ENCODE data around the gene MLKL. TPM values are rescaled to one million over a fixed set of nuclear protein-coding genes. Genes with fewer than 3 reads are reported as not detected.

MLKL gene
- total RNA-seq, 4 donors from 2014 or later = 6.4 to 15.5 (median 10.8) TPM

DNA sequence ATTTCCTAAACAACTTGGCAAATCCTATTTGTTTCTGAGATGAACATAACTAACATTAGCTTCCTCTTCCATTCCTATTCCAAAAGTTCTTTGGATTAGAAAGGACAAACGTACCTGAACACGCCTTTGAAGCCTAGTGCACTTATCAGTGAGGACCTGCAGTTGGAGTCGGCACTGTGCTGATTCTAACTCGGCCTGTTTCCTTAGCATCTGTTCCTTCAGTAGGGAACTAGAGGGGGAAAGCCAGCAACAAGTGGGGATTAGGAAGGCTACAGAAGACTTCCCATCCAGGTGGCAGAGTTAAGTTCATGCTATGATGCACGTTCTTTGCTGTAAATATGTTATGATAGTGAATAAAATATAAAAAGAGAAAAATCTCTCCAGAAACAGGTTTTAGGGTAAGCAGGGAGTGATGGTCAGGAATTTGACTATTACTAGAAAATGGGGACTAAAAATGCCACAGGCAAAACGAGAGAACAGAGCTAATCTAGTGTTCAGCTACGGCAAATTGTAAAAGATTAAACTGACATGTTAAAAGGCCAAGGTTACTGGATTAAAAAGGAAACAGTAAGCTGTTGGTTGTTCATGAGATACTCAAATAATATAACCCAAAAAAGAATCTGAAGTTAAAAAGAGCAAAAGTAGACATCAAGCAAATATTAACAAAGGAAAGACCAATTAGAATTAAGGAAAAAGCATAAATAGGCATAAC, 62.8 kb downstream of the MLKL start:
- Histone ChIP-seq H3K4me1 (no peaks in the 10 kb centered on the region), H3K9me3 (no peaks in the 10 kb centered on the region), H3K27me3 (no peaks in the 10 kb centered on the region), H3K36me3 (peaks cover 0 to 91% of the 10 kb centered on the region in 2 donors), H3K27ac (no peak overlapping the region), H3K4me3 (no peak overlapping the region)
- TF ChIP-seq POLR2AphosphoS5 (IDR thresholded peaks at IDR 0.05) = no peak
- no peak for TF ChIP-seq EP300 (IDR thresholded peaks at IDR 0.05)
- TF ChIP-seq, protein P1, sequence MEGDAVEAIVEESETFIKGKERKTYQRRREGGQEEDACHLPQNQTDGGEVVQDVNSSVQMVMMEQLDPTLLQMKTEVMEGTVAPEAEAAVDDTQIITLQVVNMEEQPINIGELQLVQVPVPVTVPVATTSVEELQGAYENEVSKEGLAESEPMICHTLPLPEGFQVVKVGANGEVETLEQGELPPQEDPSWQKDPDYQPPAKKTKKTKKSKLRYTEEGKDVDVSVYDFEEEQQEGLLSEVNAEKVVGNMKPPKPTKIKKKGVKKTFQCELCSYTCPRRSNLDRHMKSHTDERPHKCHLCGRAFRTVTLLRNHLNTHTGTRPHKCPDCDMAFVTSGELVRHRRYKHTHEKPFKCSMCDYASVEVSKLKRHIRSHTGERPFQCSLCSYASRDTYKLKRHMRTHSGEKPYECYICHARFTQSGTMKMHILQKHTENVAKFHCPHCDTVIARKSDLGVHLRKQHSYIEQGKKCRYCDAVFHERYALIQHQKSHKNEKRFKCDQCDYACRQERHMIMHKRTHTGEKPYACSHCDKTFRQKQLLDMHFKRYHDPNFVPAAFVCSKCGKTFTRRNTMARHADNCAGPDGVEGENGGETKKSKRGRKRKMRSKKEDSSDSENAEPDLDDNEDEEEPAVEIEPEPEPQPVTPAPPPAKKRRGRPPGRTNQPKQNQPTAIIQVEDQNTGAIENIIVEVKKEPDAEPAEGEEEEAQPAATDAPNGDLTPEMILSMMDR (IDR thresholded peaks at IDR 0.05) = no peak
- TF ChIP-seq POLR2A (IDR thresholded peaks at IDR 0.05) = no peak
- WGBS, 2 donors (ENCODE audit: low coverage in 1 of 2) = 86 to 91% methylated on average over 4 to 7 of the region's 7 CpGs
- no peak for ATAC-seq

DNA sequence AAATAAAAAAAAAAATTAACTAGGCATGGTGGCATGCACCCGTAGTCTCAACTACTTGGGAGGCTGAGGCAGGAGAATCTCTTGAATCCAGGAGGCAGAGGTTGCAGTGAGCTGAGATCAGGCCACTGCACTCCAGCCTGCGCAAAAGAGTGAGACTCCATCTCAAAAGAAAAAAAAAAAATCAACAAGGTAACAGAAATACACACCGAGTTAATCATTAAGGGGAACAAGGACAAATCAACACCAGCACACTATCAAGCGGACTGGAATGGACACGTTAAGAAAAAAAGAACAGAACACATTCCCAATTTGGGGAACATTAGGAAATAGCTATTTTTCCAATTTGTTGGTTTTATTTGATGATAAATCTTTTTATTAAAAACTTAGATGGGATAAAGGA, 65.4 kb downstream of the MLKL start:
- no peaks in the 10 kb centered on the region for H3K4me1 ChIP-seq
- H3K27ac ChIP-seq = no peak overlapping the region
- peaks cover 0 to 97% of the 10 kb centered on the region in 2 donors for H3K36me3 ChIP-seq
- no peak for ATAC-seq
- WGBS, 2 donors (ENCODE audit: low coverage in 1 of 2) = 73 to 80% methylated on average over 5 of the region's 5 CpGs
- TF ChIP-seq EP300 (IDR thresholded peaks at IDR 0.05) (no peak), POLR2AphosphoS5 (IDR thresholded peaks at IDR 0.05) (no peak), POLR2A (IDR thresholded peaks at IDR 0.05) (no peak)
- TF ChIP-seq, protein P1 (IDR thresholded peaks at IDR 0.05) = no peak
- H3K4me3 ChIP-seq = no peak overlapping the region
- H3K9me3 ChIP-seq = no peaks in the 10 kb centered on the region
- no peaks in the 10 kb centered on the region for H3K27me3 ChIP-seq

DNA sequence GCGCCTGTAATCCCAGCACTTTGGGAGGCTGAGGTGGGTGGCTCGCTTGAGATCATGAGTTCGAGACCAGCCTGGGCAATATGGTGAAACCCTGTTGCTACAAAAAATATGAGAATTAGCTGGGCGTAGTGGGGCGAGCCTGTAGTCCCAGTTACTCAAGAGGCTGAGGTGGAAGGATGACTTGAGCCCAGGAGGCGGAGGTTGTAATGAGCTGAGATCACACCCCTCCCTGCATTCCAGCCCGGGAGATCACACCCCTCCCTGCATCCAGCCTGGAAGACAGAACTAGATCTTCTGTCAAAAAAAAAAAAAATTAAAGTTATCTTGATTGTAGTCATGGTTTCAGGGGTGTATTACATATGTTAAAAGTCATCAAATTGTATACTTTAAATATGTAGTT, 67.0 kb downstream of the MLKL start:
- H3K36me3 ChIP-seq = peaks cover 0 to 98% of the 10 kb centered on the region in 2 donors
- TF ChIP-seq EP300 (IDR thresholded peaks at IDR 0.05) (no peak), POLR2AphosphoS5 (IDR thresholded peaks at IDR 0.05) (no peak), POLR2A (IDR thresholded peaks at IDR 0.05) (no peak)
- TF ChIP-seq, protein P1 (IDR thresholded peaks at IDR 0.05) = no peak
- H3K4me3 ChIP-seq = no peak overlapping the region
- WGBS, 2 donors (ENCODE audit: low coverage in 1 of 2) = 73 to 83% methylated on average over 5 to 7 of the region's 7 CpGs
- no peak overlapping the region for H3K27ac ChIP-seq
- H3K9me3 ChIP-seq = no peaks in the 10 kb centered on the region
- no peak for ATAC-seq
- H3K27me3 ChIP-seq = no peaks in the 10 kb centered on the region
- H3K4me1 ChIP-seq = no peaks in the 10 kb centered on the region

DNA sequence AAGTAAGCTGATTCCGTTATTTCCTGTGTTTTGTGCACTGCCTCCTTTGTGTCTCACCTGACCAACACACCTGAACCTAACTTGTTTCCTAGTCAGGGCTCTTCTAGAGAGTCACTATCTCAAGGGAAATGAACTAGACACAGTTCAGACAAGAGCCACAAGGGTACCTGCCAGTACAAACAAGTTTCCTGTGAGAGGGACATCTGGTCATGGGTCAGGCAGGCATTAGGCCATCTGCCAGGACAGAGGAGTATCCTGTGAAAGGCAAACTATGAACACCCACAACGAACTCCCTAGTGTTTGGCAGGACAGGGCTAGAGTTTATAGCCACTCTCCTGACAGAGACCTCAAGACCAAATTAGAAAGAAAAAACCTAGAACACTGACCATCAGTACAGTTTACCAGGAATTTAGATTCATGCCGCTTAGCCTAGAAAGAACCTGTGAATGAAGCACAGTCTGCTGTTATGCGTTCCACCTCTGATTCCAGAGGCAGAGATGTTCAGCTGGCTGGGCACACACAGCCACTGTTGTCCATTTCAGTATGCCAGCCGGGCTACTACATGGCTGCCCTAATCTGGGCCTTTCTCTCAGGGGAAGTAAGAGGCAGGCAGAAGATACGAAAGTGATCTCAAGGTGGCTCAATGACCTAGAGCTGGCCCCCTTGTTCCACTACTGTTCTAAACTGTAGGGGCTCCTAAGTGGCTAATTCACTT, 73.0 kb downstream of the MLKL start:
- peak overlapping the region in 2 of 4 donors; percentile 7 to 22 for H3K27ac ChIP-seq
- no peak overlapping the region for H3K4me3 ChIP-seq
- H3K4me1 ChIP-seq = no peaks in the 10 kb centered on the region
- no peak for TF ChIP-seq POLR2A (IDR thresholded peaks at IDR 0.05)
- no peak for TF ChIP-seq EP300 (IDR thresholded peaks at IDR 0.05)
- TF ChIP-seq, protein P1 (IDR thresholded peaks at IDR 0.05) = no peak
- TF ChIP-seq POLR2AphosphoS5 (IDR thresholded peaks at IDR 0.05) = no peak
- peaks cover 0 to 99% of the 10 kb centered on the region in 2 donors for H3K36me3 ChIP-seq
- no peaks in the 10 kb centered on the region for H3K9me3 ChIP-seq
- WGBS, 2 donors (ENCODE audit: low coverage in 1 of 2) = 45 to 68% methylated on average over 2 to 4 of the region's 6 CpGs
- peak; percentile 47 for ATAC-seq
- H3K27me3 ChIP-seq = no peaks in the 10 kb centered on the region
